ENCODE measurements around the gene SYNE1.
"Not testable (repeated sequence)": the region's sequence is repeated elsewhere in the genome, so short reads cannot be mapped to it uniquely, and the experiment has no call there.

SYNE1 gene

DNA sequence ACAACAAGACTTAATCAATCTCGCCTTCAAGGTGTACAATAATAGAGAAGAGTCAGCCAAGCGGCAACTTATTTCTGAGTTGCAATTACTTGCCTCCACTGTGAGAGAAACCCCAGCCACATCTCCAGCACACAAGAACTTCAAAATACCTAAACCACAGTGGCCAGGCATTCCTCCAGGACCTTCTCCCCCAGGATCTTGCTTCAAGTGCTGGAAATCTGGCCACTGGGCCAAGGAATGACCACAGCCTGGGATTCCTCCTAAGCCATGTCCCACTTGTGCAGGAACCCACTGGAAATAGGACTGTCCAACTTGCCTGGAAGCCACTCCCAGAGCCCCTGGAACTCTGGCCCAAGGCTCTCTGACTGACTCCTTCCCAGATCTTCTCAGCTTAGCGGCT is 144.9 kb downstream of the SYNE1 start:
- H3K4me3 ChIP-seq (ENCODE audit: low read length in 2 of 2); H3K9ac ChIP-seq (ENCODE audit: low read length in 2 of 2); H3K9me3 ChIP-seq (ENCODE audit: control insufficient read depth in 2 of 2, low read length in 2 of 2); H3K27ac ChIP-seq (ENCODE audit: low read length); H3K36me3 ChIP-seq (ENCODE audit: control insufficient read depth in 2 of 2, insufficient read depth in 2 of 2, low read length in 2 of 2); H3K4me1 ChIP-seq (ENCODE audit: control insufficient read depth, insufficient read depth, low read length); H3K27me3 ChIP-seq (ENCODE audit: control insufficient read depth in 1 of 2, insufficient read depth in 2 of 2, low read length in 2 of 2): not testable (repeated sequence)

DNA sequence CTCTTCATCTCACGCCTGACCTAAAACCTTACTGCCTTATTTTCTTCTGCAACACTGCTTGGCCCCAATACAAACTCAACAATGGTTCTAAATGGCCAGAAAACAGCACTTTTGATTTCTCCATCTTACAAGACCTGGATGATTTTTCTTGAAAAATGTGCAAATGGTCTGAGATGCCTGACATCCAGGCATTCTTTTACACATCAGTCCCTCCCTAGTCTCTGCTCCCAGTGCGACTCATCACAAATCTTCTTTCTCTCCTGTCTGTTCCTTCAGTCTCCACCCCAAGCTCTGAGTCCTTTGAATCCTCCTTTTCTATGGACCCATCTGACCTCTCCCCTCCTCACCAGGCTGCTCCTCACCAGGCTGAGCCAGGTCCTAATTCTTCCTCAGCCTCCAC is 145.7 kb downstream of the SYNE1 start:
- not testable (repeated sequence) for H3K4me3 ChIP-seq (ENCODE audit: low read length in 2 of 2); H3K36me3 ChIP-seq (ENCODE audit: control insufficient read depth in 2 of 2, insufficient read depth in 2 of 2, low read length in 2 of 2); H3K27ac ChIP-seq (ENCODE audit: low read length); H3K4me1 ChIP-seq (ENCODE audit: control insufficient read depth, insufficient read depth, low read length); H3K9me3 ChIP-seq (ENCODE audit: control insufficient read depth in 2 of 2, low read length in 2 of 2); H3K27me3 ChIP-seq (ENCODE audit: control insufficient read depth in 1 of 2, insufficient read depth in 2 of 2, low read length in 2 of 2); H3K9ac ChIP-seq (ENCODE audit: low read length in 2 of 2)

DNA sequence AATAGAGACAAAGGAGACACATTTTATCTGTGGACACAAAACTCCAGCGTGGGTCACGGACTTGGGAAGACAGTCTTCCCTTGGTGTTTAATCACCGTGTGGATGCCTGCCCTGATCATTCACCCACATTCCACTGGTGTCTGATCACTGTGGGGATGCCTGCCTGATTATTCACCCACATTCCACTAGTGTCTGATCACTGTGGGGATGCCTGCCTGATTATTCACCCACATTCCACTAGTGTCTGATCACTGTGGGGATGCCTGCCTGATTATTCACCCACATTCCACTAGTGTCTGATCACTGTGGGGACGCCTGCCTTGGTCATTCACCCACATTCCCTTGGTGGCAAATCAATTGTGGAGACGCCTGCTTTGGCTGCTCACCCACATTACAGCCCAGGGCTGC is 146.2 kb downstream of the SYNE1 start:
- H3K9ac ChIP-seq (ENCODE audit: low read length in 2 of 2); H3K9me3 ChIP-seq (ENCODE audit: control insufficient read depth in 2 of 2, low read length in 2 of 2); H3K27ac ChIP-seq (ENCODE audit: low read length); H3K27me3 ChIP-seq (ENCODE audit: control insufficient read depth in 1 of 2, insufficient read depth in 2 of 2, low read length in 2 of 2); H3K4me3 ChIP-seq (ENCODE audit: low read length in 2 of 2); H3K4me1 ChIP-seq (ENCODE audit: control insufficient read depth, insufficient read depth, low read length); H3K36me3 ChIP-seq (ENCODE audit: control insufficient read depth in 2 of 2, insufficient read depth in 2 of 2, low read length in 2 of 2): not testable (repeated sequence)

DNA sequence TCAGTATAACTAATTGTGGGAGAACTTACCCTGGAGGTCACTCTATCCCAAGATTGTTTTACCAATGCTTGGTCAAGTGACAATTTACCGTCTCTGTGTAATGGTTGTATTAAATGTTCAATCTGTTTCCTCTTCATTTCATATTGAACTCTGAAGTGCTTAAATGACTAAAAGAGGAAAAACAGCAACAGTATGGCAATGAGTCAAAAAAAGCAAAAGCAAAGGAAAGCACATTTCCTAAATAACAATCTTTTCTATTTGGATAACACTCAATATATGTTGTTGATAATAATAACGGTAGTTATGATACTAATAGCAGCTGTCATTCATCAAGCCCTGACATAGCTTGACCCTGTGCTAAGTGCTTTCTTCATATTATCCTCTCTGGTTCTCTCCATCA is 152.4 kb downstream of the SYNE1 start:
- no peak overlapping the region for H3K27ac ChIP-seq (ENCODE audit: low read length)
- H3K9ac ChIP-seq (ENCODE audit: low read length in 2 of 2): no peak overlapping the region
- no peaks in the 10 kb centered on the region for H3K27me3 ChIP-seq (ENCODE audit: control insufficient read depth in 1 of 2, insufficient read depth in 2 of 2, low read length in 2 of 2)
- no peaks in the 10 kb centered on the region for H3K9me3 ChIP-seq (ENCODE audit: control insufficient read depth in 2 of 2, low read length in 2 of 2)
- no peak overlapping the region for H3K4me3 ChIP-seq (ENCODE audit: low read length in 2 of 2)
- H3K4me1 ChIP-seq (ENCODE audit: control insufficient read depth, insufficient read depth, low read length): no peaks in the 10 kb centered on the region
- H3K36me3 ChIP-seq (ENCODE audit: control insufficient read depth in 2 of 2, insufficient read depth in 2 of 2, low read length in 2 of 2): no peaks in the 10 kb centered on the region

DNA sequence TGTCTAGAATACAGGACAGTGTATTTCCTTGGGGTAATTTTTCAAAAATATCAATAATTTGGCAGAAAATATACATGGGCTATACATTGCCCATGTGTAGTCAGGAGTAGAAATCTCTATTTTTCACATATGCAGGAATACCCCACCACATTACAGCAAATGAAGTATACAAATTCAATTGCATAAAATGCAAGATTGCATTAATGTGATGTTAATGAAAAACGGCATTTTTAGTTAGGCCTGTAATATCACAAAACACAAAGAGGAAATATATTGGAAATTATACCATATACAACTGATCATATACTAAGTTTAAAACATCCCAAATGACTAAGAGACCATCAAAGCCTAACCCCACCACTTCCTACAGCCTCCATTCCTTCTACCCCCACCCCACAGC is 154.9 kb downstream of the SYNE1 start:
- no peak overlapping the region for H3K27ac ChIP-seq (ENCODE audit: low read length)
- H3K27me3 ChIP-seq (ENCODE audit: control insufficient read depth in 1 of 2, insufficient read depth in 2 of 2, low read length in 2 of 2): no peaks in the 10 kb centered on the region
- no peaks in the 10 kb centered on the region for H3K4me1 ChIP-seq (ENCODE audit: control insufficient read depth, insufficient read depth, low read length)
- no peaks in the 10 kb centered on the region for H3K36me3 ChIP-seq (ENCODE audit: control insufficient read depth in 2 of 2, insufficient read depth in 2 of 2, low read length in 2 of 2)
- no peak overlapping the region for H3K4me3 ChIP-seq (ENCODE audit: low read length in 2 of 2)
- no peaks in the 10 kb centered on the region for H3K9me3 ChIP-seq (ENCODE audit: control insufficient read depth in 2 of 2, low read length in 2 of 2)
- H3K9ac ChIP-seq (ENCODE audit: low read length in 2 of 2): no peak overlapping the region

DNA sequence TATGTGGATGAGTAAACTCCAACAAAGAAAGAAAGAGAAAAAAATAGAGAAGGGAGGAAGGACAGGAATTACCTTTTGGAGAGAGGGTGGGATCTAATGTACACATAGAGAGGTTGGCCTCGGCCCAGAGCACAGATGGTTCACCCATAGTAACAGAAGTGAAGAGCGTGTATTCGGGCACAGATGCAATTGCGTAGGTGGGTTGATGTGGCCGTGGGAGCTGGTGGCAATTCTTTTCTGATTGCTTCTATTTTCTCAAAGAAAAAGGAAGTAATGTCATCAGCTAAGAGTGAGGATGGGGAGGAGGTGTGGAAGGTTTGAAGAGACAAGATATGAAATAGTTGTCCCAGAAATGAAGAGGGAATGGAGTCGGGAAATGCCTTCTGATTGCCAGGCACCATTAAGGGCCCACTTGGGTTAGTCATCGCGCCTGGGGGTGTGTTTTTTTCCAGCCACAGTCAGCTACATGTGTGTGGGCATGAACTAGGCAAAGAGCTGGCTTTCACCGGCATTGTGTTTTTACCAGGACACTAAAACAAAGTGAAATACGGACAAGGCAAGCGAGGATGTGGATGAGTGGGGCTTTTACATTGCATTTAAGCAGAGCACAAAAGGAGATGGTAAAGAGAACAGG is 158.7 kb downstream of the SYNE1 start:
- Histone ChIP-seq H3K27ac (ENCODE audit: low read length) (no peak overlapping the region), H3K9ac (ENCODE audit: low read length in 2 of 2) (no peak overlapping the region), H3K9me3 (ENCODE audit: control insufficient read depth in 2 of 2, low read length in 2 of 2) (no peaks in the 10 kb centered on the region)

DNA sequence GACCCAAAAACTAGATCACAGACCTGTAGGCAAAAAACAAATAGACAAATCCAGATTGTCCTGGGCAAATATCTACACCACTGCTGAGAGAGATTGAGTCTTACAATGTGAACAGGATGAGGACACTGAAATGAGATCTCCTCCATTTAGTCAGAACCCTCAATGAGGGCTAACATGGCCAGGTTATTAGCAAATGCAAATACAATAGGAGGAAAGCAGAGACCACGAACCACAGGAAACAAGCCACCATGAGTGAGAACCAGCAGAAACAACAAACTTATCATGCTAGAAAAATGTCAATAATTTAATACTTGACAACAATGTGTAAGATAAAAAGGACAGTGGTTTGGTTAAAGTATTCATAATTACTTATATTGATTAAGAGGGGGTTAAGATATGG is 162.8 kb downstream of the SYNE1 start:
- Histone ChIP-seq H3K9me3 (ENCODE audit: control insufficient read depth in 2 of 2, low read length in 2 of 2) (no peaks in the 10 kb centered on the region), H3K9ac (ENCODE audit: low read length in 2 of 2) (no peak overlapping the region), H3K4me3 (ENCODE audit: low read length in 2 of 2) (no peak overlapping the region), H3K4me1 (ENCODE audit: control insufficient read depth, insufficient read depth, low read length) (no peaks in the 10 kb centered on the region), H3K27ac (ENCODE audit: low read length) (no peak overlapping the region), H3K36me3 (ENCODE audit: control insufficient read depth in 2 of 2, insufficient read depth in 2 of 2, low read length in 2 of 2) (no peaks in the 10 kb centered on the region), H3K27me3 (ENCODE audit: control insufficient read depth in 1 of 2, insufficient read depth in 2 of 2, low read length in 2 of 2) (no peaks in the 10 kb centered on the region)

More for the DNA sequence above, 158.7 kb downstream of the SYNE1 start:
- H3K36me3 ChIP-seq (ENCODE audit: control insufficient read depth in 2 of 2, insufficient read depth in 2 of 2, low read length in 2 of 2): no peaks in the 10 kb centered on the region
- H3K27me3 ChIP-seq (ENCODE audit: control insufficient read depth in 1 of 2, insufficient read depth in 2 of 2, low read length in 2 of 2): no peaks in the 10 kb centered on the region
- H3K4me3 ChIP-seq (ENCODE audit: low read length in 2 of 2): no peak overlapping the region
- H3K4me1 ChIP-seq (ENCODE audit: control insufficient read depth, insufficient read depth, low read length): no peaks in the 10 kb centered on the region

DNA sequence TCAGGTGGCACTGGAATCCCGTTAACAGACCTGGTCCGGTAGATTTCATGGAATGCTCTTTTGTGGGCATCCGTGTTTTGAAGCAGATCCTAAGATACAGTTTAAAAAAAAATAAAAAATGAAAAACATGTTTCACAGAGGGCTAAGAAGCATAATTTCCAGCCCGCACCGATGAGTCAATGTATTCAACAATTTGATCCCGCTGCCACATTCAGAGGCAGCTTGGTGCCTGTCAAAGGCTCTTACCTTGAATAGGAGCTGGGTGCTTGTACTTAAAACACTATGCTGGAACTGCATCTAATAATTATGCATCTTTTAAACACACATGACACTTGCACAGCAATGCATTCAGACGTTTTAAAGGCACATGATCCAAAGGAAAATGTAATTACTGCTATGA is 164.8 kb downstream of the SYNE1 start:
- H3K9me3 ChIP-seq (ENCODE audit: control insufficient read depth in 2 of 2, low read length in 2 of 2): no peaks in the 10 kb centered on the region
- peak overlapping the region in 1 of 2 donors; percentile 62 for H3K4me3 ChIP-seq (ENCODE audit: low read length in 2 of 2)
- H3K36me3 ChIP-seq (ENCODE audit: control insufficient read depth in 2 of 2, insufficient read depth in 2 of 2, low read length in 2 of 2): no peaks in the 10 kb centered on the region
- no peak overlapping the region for H3K9ac ChIP-seq (ENCODE audit: low read length in 2 of 2)
- no peaks in the 10 kb centered on the region for H3K4me1 ChIP-seq (ENCODE audit: control insufficient read depth, insufficient read depth, low read length)
- no peaks in the 10 kb centered on the region for H3K27me3 ChIP-seq (ENCODE audit: control insufficient read depth in 1 of 2, insufficient read depth in 2 of 2, low read length in 2 of 2)
- H3K27ac ChIP-seq (ENCODE audit: low read length): no peak overlapping the region

DNA sequence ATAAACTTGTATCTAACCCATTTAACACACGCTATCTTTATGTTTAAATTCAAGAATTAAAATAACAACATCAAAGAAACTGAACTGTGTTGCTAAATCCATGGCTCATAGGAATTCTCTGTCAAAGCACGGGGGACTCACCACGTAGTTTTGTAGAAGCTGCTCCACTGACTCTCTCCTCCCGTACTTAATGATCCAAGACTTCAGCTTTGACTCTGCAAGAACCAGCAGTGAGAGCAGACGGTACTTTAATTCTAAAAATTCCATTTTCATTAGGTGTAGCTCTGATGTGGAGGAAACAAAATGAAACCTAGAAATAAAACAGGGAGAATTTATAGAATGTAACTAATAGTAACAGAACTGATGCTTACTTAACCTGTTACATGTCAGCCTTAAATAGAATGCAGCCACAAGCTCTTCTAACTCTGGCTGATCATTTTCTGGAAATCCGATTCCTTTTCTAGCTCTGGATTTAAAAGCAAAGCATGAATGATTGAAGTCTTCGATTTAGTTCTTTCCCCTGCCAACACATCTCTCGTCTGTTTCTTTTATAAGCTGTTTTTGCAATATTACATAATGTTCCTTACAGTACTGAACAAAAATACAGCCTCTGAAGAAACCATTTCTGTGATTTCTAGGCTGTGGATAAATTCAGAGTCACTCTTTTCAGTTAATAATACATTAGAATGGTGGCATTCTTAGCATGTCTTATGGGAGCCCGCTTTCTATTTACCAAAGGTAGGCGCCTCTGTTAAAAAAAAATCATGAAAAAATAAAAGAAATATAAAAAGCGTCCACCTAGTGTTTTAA is 165.5 kb downstream of the SYNE1 start:
- Histone ChIP-seq H3K9me3 (ENCODE audit: control insufficient read depth in 2 of 2, low read length in 2 of 2) (no peaks in the 10 kb centered on the region), H3K9ac (ENCODE audit: low read length in 2 of 2) (peak overlapping the region in 1 of 2 donors; percentile 18), H3K4me3 (ENCODE audit: low read length in 2 of 2) (peak overlapping the region; percentile 46 to 62)

DNA sequence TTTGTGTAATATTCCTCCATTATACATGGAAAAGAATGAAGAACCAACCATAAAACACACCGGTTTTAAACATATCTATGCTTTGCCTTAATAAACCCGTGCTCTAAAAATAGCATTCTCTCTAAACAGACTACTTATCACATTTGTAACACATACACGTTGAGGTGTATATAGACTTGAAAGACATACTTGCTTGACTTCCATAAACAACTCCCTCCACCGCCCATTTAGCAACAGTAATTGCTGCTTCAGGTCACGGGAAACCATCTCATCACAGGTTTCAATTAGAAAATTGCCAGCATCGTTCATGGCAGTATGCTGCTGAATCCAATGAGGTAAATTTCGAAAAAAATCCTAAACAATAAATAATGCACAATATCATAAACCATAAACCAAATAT is 174.0 kb downstream of the SYNE1 start:
- H3K4me1 ChIP-seq (ENCODE audit: control insufficient read depth, insufficient read depth, low read length): no peaks in the 10 kb centered on the region
- H3K36me3 ChIP-seq (ENCODE audit: control insufficient read depth in 2 of 2, insufficient read depth in 2 of 2, low read length in 2 of 2): no peaks in the 10 kb centered on the region
- H3K4me3 ChIP-seq (ENCODE audit: low read length in 2 of 2): peak overlapping the region; percentile 5 to 40
- no peaks in the 10 kb centered on the region for H3K27me3 ChIP-seq (ENCODE audit: control insufficient read depth in 1 of 2, insufficient read depth in 2 of 2, low read length in 2 of 2)
- H3K9me3 ChIP-seq (ENCODE audit: control insufficient read depth in 2 of 2, low read length in 2 of 2): no peaks in the 10 kb centered on the region
- H3K27ac ChIP-seq (ENCODE audit: low read length): no peak overlapping the region
- no peak overlapping the region for H3K9ac ChIP-seq (ENCODE audit: low read length in 2 of 2)

More for the DNA sequence above, 165.5 kb downstream of the SYNE1 start:
- Histone ChIP-seq H3K4me1 (ENCODE audit: control insufficient read depth, insufficient read depth, low read length) (no peaks in the 10 kb centered on the region), H3K27ac (ENCODE audit: low read length) (no peak overlapping the region), H3K27me3 (ENCODE audit: control insufficient read depth in 1 of 2, insufficient read depth in 2 of 2, low read length in 2 of 2) (no peaks in the 10 kb centered on the region), H3K36me3 (ENCODE audit: control insufficient read depth in 2 of 2, insufficient read depth in 2 of 2, low read length in 2 of 2) (no peaks in the 10 kb centered on the region)

DNA sequence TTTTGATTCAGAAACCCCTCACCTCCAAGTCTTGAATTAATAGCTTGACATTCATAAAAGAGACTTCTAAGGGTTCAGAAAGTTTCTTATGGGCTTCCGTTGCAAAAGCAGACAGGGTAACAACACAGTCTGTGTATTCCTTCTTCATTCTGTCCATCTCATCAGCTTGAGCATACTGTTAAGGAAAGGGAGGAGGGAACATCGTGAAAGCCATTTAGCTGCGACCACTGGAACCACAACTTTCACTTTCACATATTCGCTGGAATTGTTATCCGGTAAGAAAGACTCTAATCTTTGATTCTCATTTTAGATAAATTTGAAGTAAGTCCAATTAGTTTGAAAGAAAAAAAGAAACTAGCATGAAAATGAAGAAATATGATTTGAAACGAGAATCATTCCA is 174.4 kb downstream of the SYNE1 start:
- Histone ChIP-seq H3K27ac (ENCODE audit: low read length) (no peak overlapping the region), H3K4me3 (ENCODE audit: low read length in 2 of 2) (peak overlapping the region; percentile 5 to 40), H3K4me1 (ENCODE audit: control insufficient read depth, insufficient read depth, low read length) (no peaks in the 10 kb centered on the region), H3K9ac (ENCODE audit: low read length in 2 of 2) (no peak overlapping the region), H3K9me3 (ENCODE audit: control insufficient read depth in 2 of 2, low read length in 2 of 2) (no peaks in the 10 kb centered on the region), H3K27me3 (ENCODE audit: control insufficient read depth in 1 of 2, insufficient read depth in 2 of 2, low read length in 2 of 2) (no peaks in the 10 kb centered on the region), H3K36me3 (ENCODE audit: control insufficient read depth in 2 of 2, insufficient read depth in 2 of 2, low read length in 2 of 2) (no peaks in the 10 kb centered on the region)

All from stomach smooth muscle (tissue), 2 donors.